ENCODE results near the gene CDH4.

Gene CDH4

GRCh38 chr20:61354501-61354900 is 102.4 kb downstream of the CDH4 start:
- TF ChIP-seq MAX (IDR thresholded peaks at IDR 0.05): no peak
- TF ChIP-seq RAD21 (IDR thresholded peaks at IDR 0.05; ENCODE audit: low read depth): no peak
- no peak for TF ChIP-seq CEBPB (IDR thresholded peaks at IDR 0.05)
- no peak for TF ChIP-seq EP300 (IDR thresholded peaks at IDR 0.05; ENCODE audit: borderline replicate concordance)
- TF ChIP-seq TEAD4 (IDR thresholded peaks at IDR 0.05): no peak
- TF ChIP-seq REST (IDR thresholded peaks at IDR 0.05; ENCODE audit: low read depth): no peak
- no peak for TF ChIP-seq EGR1 (IDR thresholded peaks at IDR 0.05)
- no peak for TF ChIP-seq NFIC (IDR thresholded peaks at IDR 0.05)
- no peak for TF ChIP-seq FOXM1 (IDR thresholded peaks at IDR 0.05; ENCODE audit: borderline replicate concordance, low read depth)
- no peak for TF ChIP-seq USF1 (IDR thresholded peaks at IDR 0.05)

GRCh38 chr20:61354901-61355495 is 102.9 kb downstream of the CDH4 start:
- no peak for TF ChIP-seq TAF1 (IDR thresholded peaks at IDR 0.05; ENCODE audit: low read depth)
- TF ChIP-seq EP300 (IDR thresholded peaks at IDR 0.05; ENCODE audit: borderline replicate concordance): no peak
- TF ChIP-seq NFIC (IDR thresholded peaks at IDR 0.05): no peak
- TF ChIP-seq EGR1 (IDR thresholded peaks at IDR 0.05): no peak
- no peak for TF ChIP-seq ZBTB7A (IDR thresholded peaks at IDR 0.05; ENCODE audit: low read depth)
- no peak for TF ChIP-seq MAX (IDR thresholded peaks at IDR 0.05)

- TF ChIP-seq EGR1 (IDR thresholded peaks at IDR 0.05) (no peak), EP300 (IDR thresholded peaks at IDR 0.05; ENCODE audit: borderline replicate concordance) (no peak), ZBTB7A (IDR thresholded peaks at IDR 0.05; ENCODE audit: low read depth) (no peak), CREB1 (IDR thresholded peaks at IDR 0.05; ENCODE audit: low read depth) (no peak), TEAD4 (IDR thresholded peaks at IDR 0.05) (no peak), FOXM1 (IDR thresholded peaks at IDR 0.05; ENCODE audit: borderline replicate concordance, low read depth) (no peak), RAD21 (IDR thresholded peaks at IDR 0.05; ENCODE audit: low read depth) (no peak), CEBPB (IDR thresholded peaks at IDR 0.05) (no peak), REST (IDR thresholded peaks at IDR 0.05; ENCODE audit: low read depth) (no peak), USF1 (IDR thresholded peaks at IDR 0.05) (no peak), NFIC (IDR thresholded peaks at IDR 0.05) (no peak), TAF1 (IDR thresholded peaks at IDR 0.05; ENCODE audit: low read depth) (no peak), MAX (IDR thresholded peaks at IDR 0.05) (no peak), YY1 (IDR thresholded peaks at IDR 0.05; ENCODE audit: low read depth) (no peak), TCF12 (IDR thresholded peaks at IDR 0.05; ENCODE audit: low read depth) (no peak)
Observed at GRCh38 chr20:61355585-61355984, 103.5 kb downstream of the CDH4 start.

- no peak for TF ChIP-seq YY1 (IDR thresholded peaks at IDR 0.05; ENCODE audit: low read depth)
Observed at GRCh38 chr20:61356196-61356595, 104.1 kb downstream of the CDH4 start.

- TF ChIP-seq EP300 (IDR thresholded peaks at IDR 0.05; ENCODE audit: borderline replicate concordance): no peak
- no peak for TF ChIP-seq YY1 (IDR thresholded peaks at IDR 0.05; ENCODE audit: low read depth)
- no peak for TF ChIP-seq REST (IDR thresholded peaks at IDR 0.05; ENCODE audit: low read depth)
- TF ChIP-seq TCF12 (IDR thresholded peaks at IDR 0.05; ENCODE audit: low read depth): no peak
Observed at GRCh38 chr20:61357119-61357518, 105.1 kb downstream of the CDH4 start.

All from Ishikawa (cell line).